NCI-H1417 (cell line): ENCODE results near the gene AKR1C2.
"Not testable (repeated sequence)": the region's sequence is repeated elsewhere in the genome, so short reads cannot be mapped to it uniquely, and the experiment has no call there.

Source experiments
- DNase-seq, 3 experiments: peaks; one replicate each; lab custom pipeline; 2025; lab: John Stamatoyannopoulos, UW

The AKR1C2 gene

DNA sequence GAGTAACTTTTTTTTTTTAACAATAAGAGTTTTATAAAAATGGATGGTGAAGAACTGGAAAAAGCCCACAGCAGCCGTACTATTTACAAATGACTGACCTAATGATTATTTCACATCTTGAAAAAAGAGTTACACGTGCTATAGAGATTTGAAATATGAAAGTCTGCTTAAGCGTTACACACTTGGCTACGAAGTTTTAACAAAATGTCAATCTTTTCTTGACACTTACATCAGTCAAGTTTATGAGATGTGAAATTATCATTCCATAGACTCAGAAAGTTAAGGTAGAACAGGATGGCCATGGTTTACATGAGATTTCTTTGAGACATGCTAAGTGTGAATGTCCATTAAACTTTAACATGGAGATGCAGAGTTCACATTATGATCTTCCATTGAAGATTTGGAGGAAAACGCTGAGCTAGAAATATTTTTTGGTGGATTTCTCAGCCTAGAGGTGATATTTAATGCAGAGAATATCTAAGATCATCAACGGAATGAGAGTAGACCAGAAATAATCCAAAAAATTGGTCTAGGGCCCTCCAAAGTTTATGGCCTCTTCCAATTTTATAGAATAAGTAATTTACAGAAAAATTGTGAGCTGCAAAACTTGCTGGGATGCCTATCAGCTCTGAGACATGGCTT, 15.5 kb downstream of the AKR1C2 start:
- DNase-seq, result not testable (repeated sequence)

DNA sequence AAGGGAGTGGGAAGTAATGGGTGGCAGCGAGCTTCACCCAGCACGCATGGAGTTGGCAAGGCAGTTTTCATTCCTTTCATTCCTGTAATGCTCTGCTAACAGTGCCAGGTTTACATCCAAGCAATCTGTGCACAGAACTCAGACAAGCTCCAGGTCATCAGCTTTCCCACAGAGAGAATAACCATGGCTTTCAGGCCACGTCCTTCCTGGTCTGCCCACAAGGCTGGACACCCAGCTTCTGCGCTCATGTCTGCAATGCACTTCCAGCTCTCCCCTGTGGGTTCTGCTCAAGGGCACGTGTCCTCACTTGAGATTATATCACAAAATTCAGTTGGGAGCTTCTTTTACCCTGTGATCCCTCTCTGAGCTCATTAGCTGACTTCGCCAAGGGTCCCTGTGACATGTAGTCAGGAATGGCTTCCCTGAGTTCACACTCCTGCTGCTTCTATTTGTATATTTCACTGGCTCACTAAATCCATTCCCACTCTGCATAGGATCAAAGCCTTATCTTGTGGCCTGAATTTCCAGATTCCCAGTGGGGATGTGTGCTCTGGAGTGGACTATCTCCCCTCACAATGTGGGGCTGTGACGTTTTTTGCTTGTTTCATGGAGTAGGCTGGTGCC, 18.6 kb downstream of the AKR1C2 start:
- DNase-seq, result no peak

DNA sequence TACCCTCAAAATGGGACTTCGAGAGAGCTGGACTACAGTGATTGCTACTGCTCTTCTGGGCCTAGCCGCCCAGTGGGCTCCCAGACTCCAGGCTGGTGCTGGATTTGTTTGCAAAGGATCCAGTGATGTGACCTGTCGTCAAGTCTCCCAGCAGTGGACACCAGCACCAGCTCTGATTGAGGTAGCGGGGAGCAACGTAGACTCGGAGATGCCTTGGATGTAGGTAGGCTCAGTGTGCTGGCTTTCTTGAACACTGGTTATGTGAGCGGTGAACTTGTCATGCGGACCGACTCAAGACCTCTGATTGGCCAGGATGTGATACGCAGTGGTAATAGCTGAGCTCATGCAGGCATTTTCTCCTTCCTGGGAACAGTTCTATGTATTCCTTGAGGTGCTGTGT, 19.4 kb downstream of the AKR1C2 start:
- no peak for DNase-seq

DNA sequence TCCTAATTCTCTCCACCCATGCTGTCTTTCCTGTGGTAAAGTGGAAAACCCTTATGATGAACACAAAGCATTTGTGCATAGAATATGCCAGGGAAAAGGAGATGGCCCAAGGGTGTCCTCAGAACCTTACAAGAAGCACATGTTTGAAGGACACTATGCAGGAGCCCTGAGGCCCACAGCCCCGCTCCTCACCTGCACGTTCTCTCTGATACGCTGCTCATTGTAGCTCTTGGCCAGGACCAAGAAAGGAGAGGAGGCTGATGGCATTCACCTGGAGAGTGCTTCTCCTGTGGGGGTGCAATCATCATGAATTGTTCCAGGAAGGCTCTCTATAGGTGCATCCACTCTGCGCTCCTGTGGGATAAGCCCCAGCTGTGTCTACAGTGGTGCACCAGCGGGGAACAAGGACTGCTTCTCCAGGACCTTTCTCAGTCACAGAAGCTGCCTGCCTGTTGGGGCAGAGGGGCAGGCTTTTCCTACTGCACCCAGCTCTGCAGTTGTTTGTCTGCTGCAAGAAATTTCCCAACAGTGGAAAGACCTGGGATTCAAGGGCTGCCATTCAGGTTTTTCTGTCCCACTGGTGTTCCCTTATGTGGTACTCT, 19.9 kb downstream of the AKR1C2 start:
- DNase-seq, result no peak

DNA sequence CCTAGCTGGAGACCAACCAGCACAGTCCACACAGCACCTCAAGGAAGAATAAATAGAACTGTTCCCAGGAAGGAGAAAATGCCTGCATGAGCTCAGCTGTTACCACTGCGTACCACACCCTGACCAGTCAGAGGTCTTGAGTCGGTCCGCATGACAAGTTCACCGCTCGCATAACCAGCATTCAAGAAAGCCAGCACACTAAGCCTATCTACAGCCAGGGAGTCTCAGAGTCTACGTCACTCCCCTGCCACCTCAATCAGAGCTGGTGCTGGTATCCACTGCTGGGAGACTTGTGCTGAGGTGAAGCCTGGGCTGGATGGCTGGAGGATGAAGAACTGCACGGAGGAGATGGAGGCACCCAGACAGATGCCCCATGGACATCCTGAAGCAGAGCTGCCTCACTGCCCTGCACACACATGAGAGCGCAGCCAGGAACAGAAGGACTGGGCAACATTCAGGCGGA, 20.9 kb downstream of the AKR1C2 start:
- DNase-seq, result no peak

DNA sequence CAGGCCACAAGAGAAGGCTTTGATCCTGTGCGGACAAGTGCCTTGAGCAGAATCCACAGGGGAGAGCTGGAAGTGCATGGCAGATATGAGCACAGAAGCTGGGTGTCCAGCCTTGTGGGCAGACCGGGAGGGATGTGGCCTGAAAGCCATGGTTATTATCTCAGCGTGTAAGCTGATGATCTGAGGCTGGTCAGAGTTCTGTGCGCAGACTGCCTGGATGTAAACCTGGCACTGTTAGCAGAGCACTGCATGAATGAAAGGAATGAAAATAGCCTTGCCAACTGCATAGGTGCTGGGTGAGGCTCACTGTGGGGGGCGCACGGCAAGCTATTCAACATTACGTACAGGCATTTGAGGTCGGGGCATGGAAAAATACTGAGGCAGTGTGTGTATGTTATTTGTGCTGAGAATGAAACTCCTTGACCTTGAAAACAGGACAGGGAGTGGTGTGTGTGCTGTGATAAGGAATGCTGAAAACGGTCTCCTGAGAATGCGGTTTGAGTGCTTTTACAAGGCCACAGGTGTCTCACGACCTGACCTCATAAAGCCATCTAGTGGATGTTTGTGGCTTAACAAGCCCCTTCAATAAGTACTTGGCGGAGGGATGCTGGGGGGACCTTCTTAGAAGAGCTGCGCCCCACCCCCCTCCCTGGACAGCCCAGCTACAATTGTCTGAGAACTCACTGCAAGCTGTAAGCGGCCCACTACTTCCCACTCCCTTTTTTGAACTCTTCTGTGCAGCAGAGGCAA, 21.8 kb downstream of the AKR1C2 start:
- peak in 2 of 3 experiments; percentile 1 to 14 for DNase-seq

DNA sequence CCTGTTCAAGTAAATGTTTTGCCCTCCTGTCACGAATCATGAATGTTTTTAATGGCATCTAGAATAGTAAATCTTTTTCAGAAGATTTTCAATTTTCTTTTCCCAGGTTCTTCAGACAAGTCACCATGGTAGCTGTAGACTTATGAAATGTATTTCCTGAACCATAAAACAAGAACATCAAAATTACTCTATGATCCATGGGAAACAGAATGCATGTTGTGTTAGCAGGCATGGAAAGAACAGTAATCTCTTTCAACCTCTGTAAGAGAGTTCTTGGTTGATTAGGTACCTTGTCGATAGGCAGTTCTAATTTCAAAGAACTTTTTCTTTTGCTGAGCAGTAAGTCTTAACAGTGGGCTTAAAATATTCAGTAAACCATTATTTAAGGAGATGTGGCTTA, 22.9 kb downstream of the AKR1C2 start:
- no peak for DNase-seq

DNA sequence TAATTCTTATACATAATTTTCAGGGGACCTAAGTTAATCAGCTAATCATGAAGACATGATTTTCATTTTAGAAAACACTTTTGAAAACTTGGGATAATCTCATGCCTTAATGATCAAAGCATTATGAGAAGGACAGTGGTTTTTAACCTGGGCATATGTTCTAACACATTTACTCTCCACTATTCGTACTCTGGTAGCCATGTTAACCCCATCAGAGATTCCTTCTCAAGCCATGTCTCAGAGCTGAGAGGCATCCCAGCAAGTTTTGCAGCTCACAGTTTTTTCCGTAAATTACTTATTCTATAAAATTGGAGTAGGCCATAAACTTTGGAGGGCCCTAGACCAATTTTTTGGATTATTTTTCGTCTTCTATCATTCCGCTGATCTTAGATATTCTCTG, 24.8 kb downstream of the AKR1C2 start:
- no peak for DNase-seq

DNA sequence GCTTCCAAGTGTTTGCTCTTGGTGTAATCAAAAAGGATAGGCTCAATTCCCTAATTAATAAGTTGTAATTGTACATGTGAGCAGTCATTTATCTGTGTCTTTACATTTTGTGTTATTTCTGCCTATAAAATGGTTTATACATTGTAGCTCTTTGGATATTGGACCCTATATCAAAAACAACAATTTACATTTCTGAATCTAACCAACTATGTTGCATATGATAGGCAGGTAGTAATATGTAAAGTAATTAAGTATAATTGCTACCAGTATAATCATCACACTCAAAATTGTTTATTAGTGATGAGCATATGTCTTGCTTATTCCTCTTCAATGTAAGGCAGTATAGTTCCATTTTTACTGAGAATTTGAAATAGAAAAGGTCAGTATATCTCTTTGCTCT, 26.6 kb downstream of the AKR1C2 start:
- DNase-seq, result no peak

DNA sequence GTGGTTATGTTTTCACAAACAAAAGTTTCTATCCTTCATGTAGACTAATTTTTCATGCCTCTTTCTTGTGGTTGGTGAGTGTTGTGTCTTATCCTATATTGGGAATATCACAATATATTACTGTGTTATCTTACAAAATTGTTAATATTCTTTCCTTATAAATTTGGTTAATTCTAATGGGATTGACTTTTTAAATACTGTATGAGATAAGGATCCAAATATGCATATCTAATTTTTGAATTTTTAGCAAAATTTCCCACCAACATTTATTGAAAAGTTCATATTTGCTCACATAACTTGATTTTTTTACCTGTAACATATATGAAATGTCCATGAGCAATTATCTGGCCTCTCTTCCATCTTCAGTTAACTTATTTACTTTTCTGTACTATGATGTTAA, 29.3 kb downstream of the AKR1C2 start:
- not testable (repeated sequence) for DNase-seq

DNA sequence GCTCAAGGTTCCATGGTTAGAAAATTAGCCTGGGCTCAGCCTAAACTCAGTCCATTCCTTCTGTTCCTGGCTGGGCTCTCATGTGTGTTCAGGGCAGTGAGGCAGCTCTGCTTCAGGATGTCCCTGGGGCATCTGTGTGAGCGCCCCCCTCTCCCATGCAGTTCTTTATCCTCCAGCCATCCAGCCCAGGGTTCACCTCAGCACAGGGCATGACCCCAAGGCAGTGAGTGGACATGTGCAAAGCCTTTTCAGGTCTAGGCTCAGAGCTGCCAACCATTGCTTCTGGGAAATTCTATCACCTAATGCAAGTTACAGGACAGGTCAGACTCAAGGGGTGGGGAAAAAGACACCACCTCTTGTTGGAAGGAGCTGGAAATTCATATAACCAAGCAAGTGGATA, 30.4 kb downstream of the AKR1C2 start:
- DNase-seq, result not testable (repeated sequence)

DNA sequence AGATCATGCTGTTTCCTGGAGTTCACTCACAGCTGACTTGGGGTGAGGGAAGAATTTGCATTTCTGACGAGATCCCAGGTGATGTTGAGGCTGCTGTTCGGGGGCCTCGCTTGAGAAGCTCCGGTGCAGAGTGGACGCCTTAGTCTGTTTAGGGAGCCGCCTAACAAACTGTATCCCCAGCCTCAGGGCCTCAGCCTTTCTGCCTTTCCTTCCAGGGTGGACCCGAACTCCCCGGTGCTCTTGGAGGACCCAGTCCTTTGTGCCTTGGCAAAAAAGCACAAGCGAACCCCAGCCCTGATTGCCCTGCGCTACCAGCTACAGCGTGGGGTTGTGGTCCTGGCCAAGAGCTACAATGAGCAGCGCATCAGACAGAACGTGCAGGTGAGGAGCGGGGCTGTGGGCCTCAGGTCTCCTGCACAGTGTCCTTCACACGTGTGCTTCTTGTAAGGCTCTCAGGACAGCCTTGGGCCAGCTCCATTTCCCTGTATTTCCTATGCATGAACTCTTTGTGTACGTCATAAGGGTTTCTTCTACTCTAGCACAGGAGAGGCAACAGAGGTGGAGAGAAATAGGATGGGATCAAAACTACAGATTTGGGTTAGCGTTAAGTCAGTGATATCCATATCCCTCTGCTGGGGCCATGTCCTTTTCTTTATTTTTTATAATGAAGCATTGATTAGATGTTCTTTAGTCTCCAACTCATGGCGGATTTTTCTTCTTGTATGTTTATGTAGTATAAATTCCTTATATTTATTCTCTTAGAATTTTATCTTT, 31.1 kb downstream of the AKR1C2 start:
- DNase-seq, result not testable (repeated sequence)

DNA sequence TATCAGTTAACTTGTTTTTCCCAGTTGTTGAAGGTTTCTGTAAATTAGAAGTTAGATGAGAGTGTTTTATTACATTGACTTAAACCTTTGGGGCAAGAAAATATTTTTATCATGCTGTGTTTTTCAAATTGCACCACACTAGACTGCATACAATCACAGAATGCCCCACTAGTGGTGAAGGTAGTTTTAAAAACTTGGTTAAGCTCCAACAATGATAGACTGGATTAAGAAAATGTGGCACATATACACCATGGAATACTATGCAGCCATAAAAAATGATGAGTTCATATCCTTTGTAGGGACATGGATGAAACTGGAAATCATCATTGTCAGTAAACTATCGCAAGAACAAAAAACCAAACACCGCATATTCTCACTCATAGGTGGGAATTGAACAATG, 33.3 kb downstream of the AKR1C2 start:
- not testable (repeated sequence) for DNase-seq

DNA sequence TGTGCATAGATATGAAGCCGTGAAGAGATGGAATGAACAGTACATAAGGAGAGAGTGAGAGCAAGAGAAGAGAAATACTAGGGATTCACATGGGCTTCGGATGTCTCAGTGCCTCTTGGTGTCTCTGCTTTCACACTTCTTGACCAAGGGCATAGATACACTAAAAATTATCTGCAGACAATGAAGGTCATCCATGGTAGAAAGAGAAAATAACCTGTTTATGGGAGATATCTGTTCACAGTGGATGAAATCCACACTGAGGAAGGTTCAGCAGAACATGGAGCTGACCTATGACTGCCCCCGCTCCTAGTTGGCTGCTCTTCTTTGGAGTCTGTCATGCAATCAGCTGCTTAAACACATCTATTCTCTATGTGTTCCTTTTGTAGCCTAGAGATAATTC, 34.4 kb downstream of the AKR1C2 start:
- DNase-seq, result not testable (repeated sequence)

DNA sequence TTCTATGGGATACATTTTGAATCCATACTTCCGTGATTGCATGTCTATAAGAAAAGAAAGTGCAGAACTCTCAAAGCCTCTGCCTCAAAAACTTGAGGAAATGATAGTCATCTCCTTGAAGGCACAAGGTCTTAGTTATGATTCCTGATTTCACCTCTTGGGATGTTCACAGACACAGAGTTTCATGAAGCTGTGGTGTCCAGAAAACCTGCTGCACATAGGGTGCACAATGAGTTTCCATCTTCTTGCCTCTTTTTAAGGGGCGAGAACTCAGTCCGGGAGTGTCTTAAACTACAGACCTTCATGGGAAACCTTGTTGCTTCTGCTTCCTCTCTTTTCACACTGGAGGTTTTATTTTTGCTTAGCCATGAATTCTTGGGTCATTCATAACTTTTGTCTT, 36.5 kb downstream of the AKR1C2 start:
- DNase-seq, result not testable (repeated sequence)

DNA sequence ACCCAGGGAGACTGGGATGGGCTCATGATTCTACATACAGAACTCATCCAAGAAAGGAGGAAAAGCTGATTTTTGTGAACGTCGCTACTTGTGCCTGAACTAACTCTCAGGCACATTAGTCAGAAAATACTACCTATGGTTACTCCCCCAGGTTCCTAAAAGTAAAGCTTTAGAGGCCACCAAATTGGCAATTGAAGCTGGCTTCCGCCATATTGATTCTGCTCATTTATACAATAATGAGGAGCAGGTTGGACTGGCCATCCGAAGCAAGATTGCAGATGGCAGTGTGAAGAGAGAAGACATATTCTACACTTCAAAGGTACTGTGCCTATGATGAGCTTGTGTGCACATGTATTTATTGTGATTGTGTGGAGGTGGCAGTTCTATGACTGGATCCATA, 37.9 kb downstream of the AKR1C2 start:
- not testable (repeated sequence) for DNase-seq

DNA sequence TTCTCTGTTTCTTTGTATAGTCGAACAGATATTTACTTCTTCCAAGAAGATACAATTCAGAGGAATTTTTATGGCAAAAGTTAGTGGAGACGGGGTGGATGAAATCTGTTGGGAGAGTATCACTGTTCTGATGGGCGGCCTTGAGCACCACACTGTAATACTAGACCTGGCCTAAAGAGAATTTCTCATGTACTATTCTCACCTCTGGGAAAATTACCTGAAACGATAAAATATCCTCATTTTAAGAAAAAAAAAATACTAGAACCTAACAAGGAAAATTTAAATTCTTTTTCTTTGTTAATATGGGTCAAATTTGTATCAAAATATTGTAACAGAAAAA, 39.9 kb downstream of the AKR1C2 start:
- DNase-seq, result not testable (repeated sequence)

DNA sequence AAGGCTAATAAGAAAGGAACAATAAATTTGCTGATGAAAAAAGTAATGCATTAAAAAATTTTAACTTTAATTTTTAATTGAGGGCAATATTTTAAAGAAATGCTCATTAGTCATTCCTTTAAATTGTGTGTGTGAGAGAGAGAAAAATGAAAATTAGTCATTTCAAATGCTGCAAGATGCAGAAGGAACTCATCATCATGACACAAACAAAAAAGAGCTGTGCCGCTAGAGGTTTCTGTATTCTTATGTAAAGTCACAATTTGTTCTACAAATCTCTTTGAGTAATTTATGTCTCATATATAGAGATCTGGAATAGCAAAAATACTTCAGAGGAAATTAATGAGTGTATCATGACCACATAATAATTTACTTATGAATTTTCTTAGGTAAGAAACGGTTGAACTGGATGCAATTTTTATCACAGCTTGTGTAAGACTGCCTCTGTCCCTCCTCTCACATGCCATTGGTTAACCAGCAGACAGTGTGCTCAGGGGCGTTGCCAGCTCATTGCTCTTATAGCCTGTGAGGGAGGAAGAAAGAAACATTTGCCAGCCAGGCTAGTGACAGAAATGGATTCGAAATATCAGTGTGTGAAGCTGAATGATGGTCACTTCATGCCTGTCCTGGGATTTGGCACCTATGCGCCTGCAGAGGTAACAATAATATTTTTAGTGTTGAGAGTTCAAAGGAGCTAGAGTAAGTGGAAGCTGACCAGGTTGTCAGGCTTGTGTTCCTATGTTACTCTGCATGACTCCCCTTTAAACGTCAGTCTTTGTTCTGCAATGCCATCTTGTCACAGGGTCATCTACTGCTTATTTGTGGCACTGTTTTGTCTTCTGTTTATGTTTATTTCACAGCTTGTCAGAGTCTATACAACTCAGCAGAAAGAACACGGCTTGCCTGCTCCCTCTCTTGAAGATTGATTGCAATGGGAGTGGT, 40.5 kb downstream of the AKR1C2 start, which contains the start of gene AKR1C1:
AKR1C1 (plus strand) TSS at position 540 of the 939 bp plus-strand sequence; CDS start at position 570, 30 bp downstream.
- peak in 1 of 3 experiments; percentile 10 for DNase-seq

DNA sequence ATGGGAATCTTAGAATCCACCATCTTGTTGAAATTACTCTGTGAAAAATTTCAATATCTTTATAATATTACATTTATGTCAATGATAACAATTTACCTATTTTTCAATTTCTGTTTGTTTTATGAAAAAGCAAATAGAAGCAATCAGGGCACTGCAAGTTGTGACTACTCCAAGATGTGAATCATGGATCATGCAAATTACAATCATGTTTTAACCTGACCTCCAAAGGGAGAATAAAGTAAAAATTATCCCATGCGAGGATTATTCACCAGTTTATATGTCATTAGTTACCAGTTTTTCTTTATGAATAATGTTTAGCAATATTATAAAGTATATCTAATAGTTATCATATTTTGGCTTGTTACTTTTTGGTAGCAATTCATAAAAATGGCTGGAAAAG, 41.3 kb downstream of the AKR1C2 start:
- not testable (repeated sequence) for DNase-seq

DNA sequence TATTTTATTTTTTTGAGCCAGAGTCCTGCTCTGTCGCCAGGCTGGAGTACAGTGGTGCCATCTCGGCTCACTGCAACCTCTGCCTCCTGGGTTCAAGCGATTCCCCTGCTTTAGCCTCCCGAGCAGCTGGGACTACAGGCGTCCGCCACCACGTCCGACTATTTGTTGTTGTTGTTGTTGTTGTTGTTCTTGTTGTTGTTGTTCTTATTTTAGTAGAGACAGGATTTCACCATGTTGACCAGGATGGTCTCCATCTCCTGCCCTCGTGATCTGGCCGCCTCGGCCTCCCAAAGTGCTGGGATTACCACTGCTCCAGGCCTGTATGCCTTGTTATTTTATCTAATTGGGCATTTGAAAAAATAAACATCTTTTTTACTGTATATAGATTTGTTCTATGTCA, 42.1 kb downstream of the AKR1C2 start:
- not testable (repeated sequence) for DNase-seq
